Activated naive CD4-positive, alpha-beta T cell (primary cell): Measurements from ENCODE around the gene NAGLU.
A peak's percentile ranks its signal among the peaks of the same experiment; 100 is the strongest.

Experiments
- DNase-seq, 4 experiments: peaks; one replicate each; lab custom pipeline; 2025; lab: John Stamatoyannopoulos, UW

The NAGLU gene

GRCh38 chr17:42564815-42565522, 28.9 kb downstream of the NAGLU start:
- DNase-seq: no peak

- DNase-seq: no peak
Measured at GRCh38 chr17:42565523-42566214, 29.6 kb downstream of the NAGLU start.

GRCh38 chr17:42566215-42566882, 30.3 kb downstream of the NAGLU start:
- DNase-seq: no peak

- DNase-seq: peak; percentile 72 to 89 (median 80)
Measured at GRCh38 chr17:42566883-42567573, 31.0 kb downstream of the NAGLU start, which contains the start of gene MLX. Gene MLX, plus strand, starts transcription at chr17:42567100. Its CDS starts 25 bp downstream, at chr17:42567125.

- DNase-seq: no peak
Measured at GRCh38 chr17:42568341-42569111, 32.5 kb downstream of the NAGLU start.

- DNase-seq: no peak
Measured at GRCh38 chr17:42571435-42572225, 35.6 kb downstream of the NAGLU start.

GRCh38 chr17:42573095-42573494, 37.1 kb downstream of the NAGLU start:
- DNase-seq: no peak

- no peak for DNase-seq
Measured at GRCh38 chr17:42574463-42574862, 38.4 kb downstream of the NAGLU start.

- DNase-seq: no peak
Measured at GRCh38 chr17:42577140-42577531, 41.1 kb downstream of the NAGLU start.

- peak; percentile 75 to 83 (median 80) for DNase-seq
Measured at GRCh38 chr17:42577532-42578281, 41.7 kb downstream of the NAGLU start, which contains the start of gene PSMC3IP. Gene PSMC3IP, minus strand, starts transcription at chr17:42577729. Its CDS starts 43 bp downstream, at chr17:42577686.

- peak; percentile 21 to 60 (median 37) for DNase-seq
Measured at GRCh38 chr17:42578282-42578869, 42.3 kb downstream of the NAGLU start.

- no peak for DNase-seq
Measured at GRCh38 chr17:42579794-42580551, 43.9 kb downstream of the NAGLU start.

GRCh38 chr17:42581744-42582270, 45.8 kb downstream of the NAGLU start:
- no peak for DNase-seq

- no peak for DNase-seq
Measured at GRCh38 chr17:42584880-42585279, 48.8 kb downstream of the NAGLU start.

GRCh38 chr17:42585353-42585752, 49.3 kb downstream of the NAGLU start:
- DNase-seq: no peak

- no peak for DNase-seq
Measured at GRCh38 chr17:42586514-42587230, 50.6 kb downstream of the NAGLU start.

GRCh38 chr17:42590886-42591285, 54.8 kb downstream of the NAGLU start:
- no peak for DNase-seq

- DNase-seq: no peak
Measured at GRCh38 chr17:42591411-42591810, 55.4 kb downstream of the NAGLU start.
